Bone marrow (tissue), 2 donors: Measurements from ENCODE around the gene ATP5PD.

Experiments used
- DNase-seq, 2 donors: peaks; one replicate each; lab custom pipeline; 2025; lab: John Stamatoyannopoulos, UW

Gene ATP5PD

GRCh38 chr17:74994440-74994839 lies 52.3 kb downstream of the ATP5PD start:
- DNase-seq: no peak

- DNase-seq: no peak
Observed at GRCh38 chr17:74992223-74992622, 54.5 kb downstream of the ATP5PD start.

- no peak for DNase-seq
Observed at GRCh38 chr17:74990581-74991105, 56.1 kb downstream of the ATP5PD start.
